ENCODE measurements around the gene IPO13. TPM values are rescaled to one million over a fixed set of nuclear protein-coding genes. Genes with fewer than 3 reads are reported as not detected.
A peak's percentile ranks its signal among the peaks of the same experiment; 100 is the strongest.

IPO13 gene
- total RNA-seq, 2 experiments from 2014 or later = 16.2 to 16.5 TPM

DNA sequence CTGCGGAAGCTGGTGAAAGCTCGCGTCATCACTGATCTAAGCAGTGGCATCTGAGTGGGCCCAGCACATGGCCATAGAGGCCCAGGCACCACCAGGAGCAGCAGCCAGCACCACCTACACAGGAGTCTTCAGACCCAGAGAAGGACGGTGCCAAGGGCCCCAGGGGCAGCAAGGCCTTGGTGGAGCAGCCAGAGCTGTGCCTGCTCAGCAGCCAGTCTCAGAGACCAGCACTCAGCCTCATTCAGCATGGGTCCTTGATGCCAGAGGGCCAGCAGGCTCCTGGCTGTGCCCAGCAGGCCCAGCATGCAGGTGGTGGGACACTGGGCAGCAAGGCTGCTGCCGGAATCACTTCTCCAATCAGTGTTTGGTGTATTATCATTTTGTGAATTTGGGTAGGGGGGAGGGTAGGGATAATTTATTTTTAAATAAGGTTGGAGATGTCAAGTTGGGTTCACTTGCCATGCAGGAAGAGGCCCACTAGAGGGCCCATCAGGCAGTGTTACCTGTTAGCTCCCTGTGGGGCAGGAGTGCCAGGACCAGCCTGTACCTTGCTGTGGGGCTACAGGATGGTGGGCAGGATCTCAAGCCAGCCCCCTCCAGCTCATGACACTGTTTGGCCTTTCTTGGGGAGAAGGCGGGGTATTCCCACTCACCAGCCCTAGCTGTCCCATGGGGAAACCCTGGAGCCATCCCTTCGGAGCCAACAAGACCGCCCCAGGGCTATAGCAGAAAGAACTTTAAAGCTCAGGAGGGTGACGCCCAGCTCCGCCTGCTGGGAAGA lies 16.4 kb upstream of the IPO13 start:
- TF ChIP-seq, protein P1, sequence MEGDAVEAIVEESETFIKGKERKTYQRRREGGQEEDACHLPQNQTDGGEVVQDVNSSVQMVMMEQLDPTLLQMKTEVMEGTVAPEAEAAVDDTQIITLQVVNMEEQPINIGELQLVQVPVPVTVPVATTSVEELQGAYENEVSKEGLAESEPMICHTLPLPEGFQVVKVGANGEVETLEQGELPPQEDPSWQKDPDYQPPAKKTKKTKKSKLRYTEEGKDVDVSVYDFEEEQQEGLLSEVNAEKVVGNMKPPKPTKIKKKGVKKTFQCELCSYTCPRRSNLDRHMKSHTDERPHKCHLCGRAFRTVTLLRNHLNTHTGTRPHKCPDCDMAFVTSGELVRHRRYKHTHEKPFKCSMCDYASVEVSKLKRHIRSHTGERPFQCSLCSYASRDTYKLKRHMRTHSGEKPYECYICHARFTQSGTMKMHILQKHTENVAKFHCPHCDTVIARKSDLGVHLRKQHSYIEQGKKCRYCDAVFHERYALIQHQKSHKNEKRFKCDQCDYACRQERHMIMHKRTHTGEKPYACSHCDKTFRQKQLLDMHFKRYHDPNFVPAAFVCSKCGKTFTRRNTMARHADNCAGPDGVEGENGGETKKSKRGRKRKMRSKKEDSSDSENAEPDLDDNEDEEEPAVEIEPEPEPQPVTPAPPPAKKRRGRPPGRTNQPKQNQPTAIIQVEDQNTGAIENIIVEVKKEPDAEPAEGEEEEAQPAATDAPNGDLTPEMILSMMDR (IDR thresholded peaks at IDR 0.05) = peak; percentile 48
- DNase-seq = peak; percentile 49
- ChIA-PET CTCF (interaction anchor here (0.7 to 12.8 kb wide), 15 partner anchors 9 to 402 kb away, joined by 3 to 307 read pairs (median 4); partner anchors contain the start of gene IPO13), POLR2A (interaction anchor here (1.1 kb wide), 1 partner anchor 15 kb away, joined by 3 read pairs; no protein-coding TSS in a partner anchor)
- intact Hi-C loops (cut with micrococcal nuclease) = loop anchor here (5.0 kb wide), 1 partner anchor 403 kb away; no protein-coding TSS in a partner anchor
- Mint-ChIP-seq H3K36me3 (ENCODE audit: low read depth) (peaks cover 4% of the 10 kb centered on the region), H3K9me3 (no peaks in the 10 kb centered on the region), H3K27ac (no peak overlapping the region), H3K27me3 (peaks cover 19% of the 10 kb centered on the region), H3K4me1 (ENCODE audit: low read depth) (peaks cover 19% of the 10 kb centered on the region), H3K4me3 (no peak overlapping the region)
- ATAC-seq = no peak

DNA sequence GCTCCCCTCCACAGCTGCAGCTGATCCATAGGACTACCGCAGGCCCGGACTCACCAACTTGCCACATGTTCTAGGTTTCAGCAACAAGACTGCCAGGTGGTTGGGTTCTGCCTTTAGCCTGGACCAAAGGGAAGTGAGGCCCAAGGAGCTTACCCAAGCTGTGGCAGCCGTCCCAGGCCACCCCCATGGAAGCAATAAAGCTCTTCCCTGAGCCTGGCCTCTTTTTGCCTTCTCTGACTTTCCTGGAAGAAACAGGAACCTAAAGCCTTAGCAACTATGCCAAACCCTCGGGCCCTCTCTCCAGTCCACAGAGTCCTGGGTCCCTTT lies 15.8 kb upstream of the IPO13 start:
- TF ChIP-seq, protein P1 (IDR thresholded peaks at IDR 0.05) = no peak
- ATAC-seq (no peak), DNase-seq (no peak)
- Mint-ChIP-seq H3K9me3 (no peaks in the 10 kb centered on the region), H3K4me1 (ENCODE audit: low read depth) (peaks cover 22% of the 10 kb centered on the region), H3K27ac (no peak overlapping the region), H3K36me3 (ENCODE audit: low read depth) (peaks cover 1% of the 10 kb centered on the region), H3K4me3 (no peak overlapping the region), H3K27me3 (peaks cover 23% of the 10 kb centered on the region)
- CTCF ChIA-PET = interaction anchor here (0.7 to 12.8 kb wide), 14 partner anchors 8 to 403 kb away, joined by 3 to 307 read pairs (median 4); partner anchors contain the start of gene IPO13
- POLR2A ChIA-PET = no interaction called here
- intact Hi-C loops (cut with micrococcal nuclease) = loop anchor here (5.0 kb wide), 1 partner anchor 404 kb away; no protein-coding TSS in a partner anchor

DNA sequence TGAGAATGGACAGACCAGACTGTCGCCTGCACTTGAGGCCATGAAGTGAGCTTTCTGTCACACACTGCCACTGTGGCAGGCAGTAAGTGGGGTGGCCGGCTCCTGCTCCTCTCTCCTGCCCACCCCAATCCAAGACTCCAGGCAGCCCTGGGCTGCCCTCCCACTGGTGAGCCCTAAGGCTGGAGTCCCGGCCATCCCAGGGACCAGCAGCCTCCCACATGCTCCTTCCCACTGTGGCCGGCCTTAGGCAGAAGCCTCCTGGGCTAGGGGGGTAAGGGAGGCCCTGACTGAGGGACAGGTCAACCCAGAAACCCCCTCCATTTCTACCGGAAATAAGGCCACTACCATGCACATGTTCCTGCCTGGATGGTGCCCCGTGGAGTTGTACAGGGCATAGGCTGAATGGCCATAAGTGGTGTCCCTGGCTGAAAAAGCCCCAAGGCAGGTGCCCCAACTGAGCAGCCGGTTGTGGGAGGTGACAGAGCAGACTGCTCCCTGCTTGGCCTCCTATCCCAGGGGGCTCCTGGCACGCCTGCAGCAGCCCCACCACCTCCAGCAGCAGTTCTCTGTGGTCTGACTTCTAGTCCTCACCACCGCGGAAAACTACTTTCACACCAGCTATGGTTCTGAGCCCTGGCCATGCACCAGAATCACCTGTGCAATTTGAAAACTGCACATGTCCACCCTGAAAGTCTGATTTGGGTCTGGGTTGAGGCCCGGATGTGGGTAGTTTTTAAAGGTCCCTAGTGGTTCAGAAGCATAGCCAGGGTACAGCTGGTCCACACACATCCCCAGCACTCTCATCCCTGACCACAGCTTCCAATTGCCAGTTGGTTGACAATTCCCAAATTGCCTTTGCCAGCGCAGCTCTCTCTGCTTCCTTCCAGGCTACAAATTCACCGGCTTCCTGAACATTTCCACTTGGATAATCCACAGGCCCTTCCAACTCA lies 14.8 kb upstream of the IPO13 start:
- POLR2A ChIA-PET = interaction anchor here (1.0 kb wide), 1 partner anchor 16 kb away, joined by 3 read pairs; no protein-coding TSS in a partner anchor
- TF ChIP-seq, protein P1 (IDR thresholded peaks at IDR 0.05) = no peak
- H3K36me3 Mint-ChIP-seq (ENCODE audit: low read depth) = no peaks in the 10 kb centered on the region
- H3K4me3 Mint-ChIP-seq = no peak overlapping the region
- CTCF ChIA-PET = interaction anchor here (1.7 to 12.8 kb wide), 6 partner anchors 14 to 402 kb away, joined by 5 to 307 read pairs (median 16); partner anchors contain the start of genes IPO13 and PTPRF
- no peaks in the 10 kb centered on the region for H3K9me3 Mint-ChIP-seq
- H3K27me3 Mint-ChIP-seq = peaks cover 25% of the 10 kb centered on the region
- ATAC-seq (no peak), DNase-seq (no peak)
- no peak overlapping the region for H3K27ac Mint-ChIP-seq
- intact Hi-C loops (cut with micrococcal nuclease) = loop anchor here (5.0 kb wide), 1 partner anchor 405 kb away; no protein-coding TSS in a partner anchor
- H3K4me1 Mint-ChIP-seq (ENCODE audit: low read depth) = peaks cover 24% of the 10 kb centered on the region

DNA sequence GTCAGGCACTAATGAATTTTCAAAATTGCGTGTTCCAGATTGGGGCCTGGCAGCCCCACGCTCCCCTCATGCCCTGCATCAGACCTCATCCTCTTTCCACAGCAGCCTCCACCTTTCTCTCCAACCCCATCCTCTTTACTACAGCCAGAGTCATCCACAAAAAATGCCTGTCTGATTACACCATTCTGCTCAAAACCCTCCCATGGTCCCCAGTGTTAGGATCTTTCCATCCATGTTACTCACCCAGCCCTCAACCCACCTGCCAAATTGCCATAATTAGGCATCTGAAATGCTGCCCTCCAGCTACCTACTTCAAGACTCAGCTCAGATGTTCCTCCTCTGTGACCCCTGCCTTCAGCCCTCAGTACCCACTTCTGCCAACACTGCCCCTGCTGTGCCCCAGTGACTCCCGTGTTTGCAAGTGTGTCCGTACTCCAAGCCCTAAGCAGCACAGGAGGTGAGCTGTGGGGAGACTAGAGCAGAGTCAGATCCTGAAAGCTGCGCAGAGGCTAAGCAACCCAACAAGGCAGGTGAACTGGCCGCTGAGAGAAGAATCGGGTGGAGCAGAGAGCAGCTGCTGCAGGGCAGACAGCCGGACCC lies 13.9 kb upstream of the IPO13 start:
- H3K27ac Mint-ChIP-seq = no peak overlapping the region
- no peaks in the 10 kb centered on the region for H3K36me3 Mint-ChIP-seq (ENCODE audit: low read depth)
- intact Hi-C loops (cut with micrococcal nuclease) = loop anchor here (5.0 kb wide), 1 partner anchor 406 kb away; no protein-coding TSS in a partner anchor
- H3K4me1 Mint-ChIP-seq (ENCODE audit: low read depth) = peaks cover 24% of the 10 kb centered on the region
- ChIA-PET CTCF (interaction anchor here (1.0 to 12.8 kb wide), 7 partner anchors 11 to 403 kb away, joined by 3 to 307 read pairs (median 14); partner anchors contain the start of genes IPO13 and PTPRF), POLR2A (interaction anchor here (1.0 kb wide), 1 partner anchor 17 kb away, joined by 3 read pairs; no protein-coding TSS in a partner anchor)
- H3K4me3 Mint-ChIP-seq = peak overlapping the region; percentile 10
- ATAC-seq = no peak
- no peak for DNase-seq
- peaks cover 25% of the 10 kb centered on the region for H3K27me3 Mint-ChIP-seq
- TF ChIP-seq, protein P1 (IDR thresholded peaks at IDR 0.05) = no peak
- H3K9me3 Mint-ChIP-seq = no peaks in the 10 kb centered on the region
